GM06990 (cell line): ENCODE measurements around the gene EVC2.

Experiments used
- DNase-seq: peaks from one replicate; pipeline ENCODE4 v3.0.0-alpha.2; 2011; ENCODE audit not compliant: insufficient read length; ENCODE audit errors: extremely low read depth
- H3K27me3 ChIP-seq: replicated peaks from 2 replicates; pipeline ENCODE4 v1.6.0; 2011; ENCODE audit warnings: low read length; ENCODE audit not compliant: control insufficient read depth, insufficient read depth
- H3K36me3 ChIP-seq: 2 replicates; pipeline ENCODE4 v1.5.1; 2011; ENCODE audit warnings: low read length; ENCODE audit not compliant: control insufficient read depth, insufficient read depth
- H3K4me3 ChIP-seq: replicated peaks from 2 replicates; pipeline ENCODE4 v1.5.1; 2011; ENCODE audit warnings: low read depth, mild to moderate bottlenecking, control low read depth, low read length
- CTCF ChIP-seq: IDR thresholded peaks from 2 replicates; pipeline ENCODE4 v1.5.1; 2011; ENCODE audit warnings: low read length, control low read depth, mild to moderate bottlenecking, inconsistent platforms; ENCODE audit not compliant: insufficient read depth, poor library complexity, severe bottlenecking

The EVC2 gene

GRCh38 chr4:5572751-5573150 lies 135.6 kb downstream of the EVC2 start:
- Histone ChIP-seq H3K36me3 (no peaks in the 10 kb centered on the region; the same call in 1 of the 2 replicates), H3K4me3 (no peak overlapping the region), H3K27me3 (no peaks in the 10 kb centered on the region)
- DNase-seq: no peak
- no peak for TF ChIP-seq CTCF

- DNase-seq: no peak
- no peak for TF ChIP-seq CTCF
- H3K36me3 ChIP-seq: no peaks in the 10 kb centered on the region; the same call in 1 of the 2 replicates
- H3K27me3 ChIP-seq: no peaks in the 10 kb centered on the region
- no peak overlapping the region for H3K4me3 ChIP-seq
Observed at GRCh38 chr4:5572114-5572513, 136.2 kb downstream of the EVC2 start.

- no peak for DNase-seq
- Histone ChIP-seq H3K36me3 (no peaks in the 10 kb centered on the region; the same call in 1 of the 2 replicates), H3K4me3 (no peak overlapping the region), H3K27me3 (no peaks in the 10 kb centered on the region)
- no peak for TF ChIP-seq CTCF
Observed at GRCh38 chr4:5571646-5572045, 136.7 kb downstream of the EVC2 start.

- Histone ChIP-seq H3K27me3 (no peaks in the 10 kb centered on the region), H3K4me3 (no peak overlapping the region), H3K36me3 (no peaks in the 10 kb centered on the region; the same call in 1 of the 2 replicates)
- no peak for DNase-seq
- no peak for TF ChIP-seq CTCF
Observed at GRCh38 chr4:5569451-5569850, 138.9 kb downstream of the EVC2 start.

GRCh38 chr4:5568931-5569330 lies 139.4 kb downstream of the EVC2 start:
- DNase-seq: no peak
- Histone ChIP-seq H3K27me3 (no peaks in the 10 kb centered on the region), H3K36me3 (no peaks in the 10 kb centered on the region; the same call in 1 of the 2 replicates), H3K4me3 (no peak overlapping the region)
- TF ChIP-seq CTCF: no peak

GRCh38 chr4:5568336-5568735 lies 140.0 kb downstream of the EVC2 start:
- H3K27me3 ChIP-seq: no peaks in the 10 kb centered on the region
- no peaks in the 10 kb centered on the region; the same call in 1 of the 2 replicates for H3K36me3 ChIP-seq
- no peak for DNase-seq
- no peak for TF ChIP-seq CTCF
- H3K4me3 ChIP-seq: no peak overlapping the region
